K562 (cell line): ENCODE data around the gene BLCAP. TPM values are rescaled to one million over a fixed set of nuclear protein-coding genes. Genes with fewer than 3 reads are reported as not detected.

Source experiments
- EP400 ChIP-seq: fragments of 450-650 bp; IDR thresholded peaks from 2 replicates; pipeline ENCODE4 v1.6.1; 2017; ENCODE audit warnings: antibody characterized with exemption, mild to moderate bottlenecking, moderate library complexity
- HNRNPLL ChIP-seq: fragments of 200-400 bp; formaldehyde crosslinking; IDR thresholded peaks from 2 replicates; pipeline ENCODE4 v1.6.1; 2017; ENCODE audit warnings: low read length, low read depth, mild to moderate bottlenecking; ENCODE audit not compliant: poor library complexity, severe bottlenecking
- ILK ChIP-seq: fragments of 450-650 bp; IDR thresholded peaks from 2 replicates; pipeline ENCODE4 v1.6.1; 2016; ENCODE audit warnings: missing genetic modification characterization, low read depth, mild to moderate bottlenecking, missing compliant biosample characterization, moderate library complexity, borderline replicate concordance
- KLF10 ChIP-seq: fragments of 250-450 bp; sonication (Bioruptor Pico); IDR thresholded peaks from 2 replicates; pipeline ENCODE4 v1.6.1; 2021; ENCODE audit warnings: matching md5 sums
- KLF6 ChIP-seq: fragments of 250-450 bp; sonication (Bioruptor Pico); IDR thresholded peaks from 2 replicates; pipeline ENCODE4 v1.4.0; 2020; ENCODE audit warnings: mild to moderate bottlenecking, moderate library complexity, borderline replicate concordance
- MEF2A ChIP-seq: IDR thresholded peaks from 2 replicates; pipeline ENCODE4 v1.6.1; 2011; ENCODE audit warnings: low read depth, mild to moderate bottlenecking, low read length, moderate library complexity; ENCODE audit not compliant: control insufficient read depth
- MEF2D ChIP-seq: conservative IDR thresholded peaks from 2 replicates; pipeline ENCODE4 v1.6.1; 2016; ENCODE audit warnings: low read depth, missing genetic modification characterization, missing compliant biosample characterization
- MYBL2 ChIP-seq, 2 experiments: fragments of 450-650 bp in 1 of 2; sonication (generic) in 1 of 2; formaldehyde crosslinking in 1 of 2; IDR thresholded peaks; 2 replicates each; pipeline versions ENCODE4 v1.6.1 to v1.8.1; 2017 to 2022; ENCODE audit warnings: borderline replicate concordance in 1 of 2, inconsistent platforms in 1 of 2, low read depth in 1 of 2, mild to moderate bottlenecking in 1 of 2, missing genetic modification reagents in 1 of 2, moderate library complexity in 1 of 2
- NR4A1 ChIP-seq, 2 experiments: fragments of 250-450 bp in 1 of 2; fragments of 450-650 bp in 1 of 2; sonication (Bioruptor Pico) in 1 of 2; IDR thresholded peaks; 2 replicates each; pipeline versions ENCODE4 v1.4.0 to v1.6.1; 2016 to 2020; ENCODE audit warnings: mild to moderate bottlenecking in 2 of 2, missing compliant biosample characterization in 1 of 2, missing genetic modification characterization in 1 of 2, moderate library complexity in 1 of 2
- NUFIP1 ChIP-seq: fragments of 450-650 bp; IDR thresholded peaks from 2 replicates; pipeline ENCODE4 v1.6.1; 2018; ENCODE audit not compliant: partially characterized antibody
- PBX2 ChIP-seq, 2 experiments: IDR thresholded peaks in 1 of 2; conservative IDR thresholded peaks in 1 of 2; 2 replicates each; pipeline ENCODE4 v1.6.1; 2016; ENCODE audit warnings: low read depth in 2 of 2, mild to moderate bottlenecking in 1 of 2, missing compliant biosample characterization in 1 of 2, missing genetic modification characterization in 1 of 2, moderate library complexity in 1 of 2
- POLR3A ChIP-seq: IDR thresholded peaks from 2 replicates; pipeline ENCODE4 v1.6.1; 2011; ENCODE audit warnings: borderline replicate concordance, mild to moderate bottlenecking, moderate library complexity; ENCODE audit not compliant: insufficient read length, insufficient read depth; ENCODE audit errors: extremely low read depth
- RBM25 ChIP-seq: fragments of 200-400 bp; formaldehyde crosslinking; IDR thresholded peaks from 2 replicates; pipeline ENCODE4 v1.6.1; 2018; ENCODE audit warnings: low read length, low read depth, moderate library complexity; ENCODE audit not compliant: severe bottlenecking
- ZFX ChIP-seq: sonication (generic); formaldehyde crosslinking; IDR thresholded peaks from 2 replicates; pipeline ENCODE4 v1.8.0; 2022; ENCODE audit warnings: mild to moderate bottlenecking, missing genetic modification reagents, moderate library complexity
- ZNF318 ChIP-seq, 2 experiments: fragments of 450-650 bp; IDR thresholded peaks; 2 replicates each; pipeline ENCODE4 v1.6.1; 2016; ENCODE audit warnings: mild to moderate bottlenecking in 2 of 2, borderline replicate concordance in 1 of 2, low read depth in 1 of 2, moderate library complexity in 1 of 2
- ZNF695 ChIP-seq: fragments of 450-650 bp; formaldehyde crosslinking; IDR thresholded peaks from 2 replicates; pipeline ENCODE4 v1.4.0; 2020; ENCODE audit warnings: mild to moderate bottlenecking, moderate library complexity
- polyA plus RNA-seq, 8 experiments: library from polyadenylated mRNA; depleted of rRNA in 4 of 8; stranded (reverse) in 5 of 8; unstranded in 3 of 8; fragments of >200 nt; fragmentation: Nextera tagmentation in 2 of 8; fragmentation: Illumina TruSeq in 1 of 8; extraction: Ambion mirVana in 2 of 8; extraction: Trizol in 1 of 8; gene quantifications; 2 replicates each; pipeline versions ENCODE4 v1.2.1 to v1.2.3, GENCODE V29; 2011 to 2014; ENCODE audit warnings: inconsistent platforms in 1 of 8, missing spikeins in 1 of 8
- total RNA-seq, 7 experiments: library from RNA; depleted of rRNA in 6 of 7; stranded (reverse); fragments of >200 nt in 6 of 7; fragmentation: Illumina TruSeq in 2 of 7; extraction: Trizol in 2 of 7; gene quantifications; 2 replicates each; pipeline versions ENCODE4 v1.2.1 to v1.2.3, GENCODE V29; 2011 to 2021; ENCODE audit warnings: low replicate concordance in 1 of 7

The BLCAP gene
- total and polyA plus RNA-seq, 9 of the 15 experiments (the other 6 are each of a cell fraction or from before 2014, with no cell fraction given) = 16.9 to 41.5 (median 27.6) TPM

- TF ChIP-seq ZNF318 (IDR thresholded peaks at IDR 0.05; ENCODE audit: borderline replicate concordance in 1 of 2, low read depth in 1 of 2) = no peak
- no peak for TF ChIP-seq KLF10
- peak; percentile 96 for TF ChIP-seq KLF6 (CRISPR knock-in tag)
- peak; percentile 85 for TF ChIP-seq MEF2D (tag)
- TF ChIP-seq ILK (tag) = peak; percentile 57; the same call in 1 of the 2 replicates
- TF ChIP-seq NR4A1 (CRISPR knock-in tag; IDR thresholded peaks at IDR 0.05) = no peak
- peak; percentile 98 for TF ChIP-seq NR4A1 (tag; IDR thresholded peaks at IDR 0.05)
- no peak for TF ChIP-seq ZFX
- no peak for TF ChIP-seq POLR3A
- TF ChIP-seq HNRNPLL = no peak
- no peak for TF ChIP-seq EP400
- TF ChIP-seq MEF2A = no peak
- TF ChIP-seq PBX2 (CRISPR knock-in tag; IDR thresholded peaks at IDR 0.05; ENCODE audit: low read depth) = no peak
- peak; percentile 27; the same call in 1 of the 2 replicates for TF ChIP-seq PBX2 (tag; conservative IDR thresholded peaks at IDR 0.05; ENCODE audit: low read depth)
- no peak for TF ChIP-seq ZNF695 (CRISPR knock-in tag)
- no peak for TF ChIP-seq MYBL2 (IDR thresholded peaks at IDR 0.05; ENCODE audit: low read depth)
- no peak for TF ChIP-seq MYBL2 (CRISPR knock-in tag; IDR thresholded peaks at IDR 0.05; ENCODE audit: borderline replicate concordance)
- no peak for TF ChIP-seq RBM25
- no peak for TF ChIP-seq NUFIP1
These were observed 14.6 kb upstream of the BLCAP start (continued) for GRCh38 chr20:37542281-37542680.
